HEK293T (cell line): Measurements from ENCODE around the gene SAT2.

ENCODE experiments used
- CTCF ChIA-PET: fragments of 350-600 bp; formaldehyde crosslinking; extraction: SDS; loops from one replicate; lab custom pipeline; 2021; ENCODE audit warnings: antibody characterized with exemption, inconsistent platforms; lab: Yijun Ruan, JAX
- POLR2A ChIA-PET: fragments of 350-600 bp; formaldehyde crosslinking; extraction: SDS; loops from one replicate; lab custom pipeline; 2020; ENCODE audit warnings: antibody characterized with exemption, inconsistent platforms; lab: Yijun Ruan, JAX
- DNase-seq: peaks from one replicate; pipeline ENCODE4 v3.0.0; 2012; ENCODE audit warnings: mixed read lengths; ENCODE audit errors: extremely low spot score
- ARNT ChIP-seq: fragments of 450-650 bp; IDR thresholded peaks from 2 replicates; pipeline ENCODE4 v1.6.1; 2017; ENCODE audit warnings: mild to moderate bottlenecking
- BHLHE40 ChIP-seq: fragments of 450-650 bp; IDR thresholded peaks from 2 replicates; pipeline ENCODE4 v1.6.1; 2016; ENCODE audit warnings: mild to moderate bottlenecking, moderate library complexity, borderline replicate concordance
- CTBP1 ChIP-seq: fragments of 450-650 bp; IDR thresholded peaks from 2 replicates; pipeline ENCODE4 v1.6.1; 2016; ENCODE audit warnings: borderline replicate concordance
- ELF4 ChIP-seq: fragments of 450-650 bp; IDR thresholded peaks from 2 replicates; pipeline ENCODE4 v1.6.1; 2017; ENCODE audit warnings: antibody characterized with exemption
- FOXA1 ChIP-seq: fragments of 450-650 bp; IDR thresholded peaks from 2 replicates; pipeline ENCODE4 v1.6.1; 2016; ENCODE audit warnings: mild to moderate bottlenecking
- FOXK2 ChIP-seq: fragments of 450-650 bp; IDR thresholded peaks from 2 replicates; pipeline ENCODE4 v1.6.1; 2016; ENCODE audit warnings: mild to moderate bottlenecking
- FOXM1 ChIP-seq: fragments of 450-650 bp; IDR thresholded peaks from 2 replicates; pipeline ENCODE4 v1.6.1; 2017; ENCODE audit warnings: mild to moderate bottlenecking, borderline replicate concordance
- HDGF ChIP-seq: fragments of 450-650 bp; IDR thresholded peaks from 2 replicates; pipeline ENCODE4 v1.6.1; 2017; ENCODE audit warnings: antibody characterized with exemption, borderline replicate concordance
- L3MBTL2 ChIP-seq: fragments of 450-650 bp; conservative IDR thresholded peaks from 2 replicates; pipeline ENCODE4 v1.6.1; 2016; ENCODE audit warnings: mild to moderate bottlenecking
- LEF1 ChIP-seq: fragments of 450-650 bp; IDR thresholded peaks from 2 replicates; pipeline ENCODE4 v1.6.1; 2017; ENCODE audit warnings: mild to moderate bottlenecking, borderline replicate concordance
- NFRKB ChIP-seq: fragments of 450-650 bp; IDR thresholded peaks from 2 replicates; pipeline ENCODE4 v1.6.1; 2016; ENCODE audit warnings: mild to moderate bottlenecking, moderate library complexity
- PKNOX1 ChIP-seq: fragments of 450-650 bp; IDR thresholded peaks from 2 replicates; pipeline ENCODE4 v1.6.1; 2016
- SP1 ChIP-seq: fragments of 450-650 bp; IDR thresholded peaks from 2 replicates; pipeline ENCODE4 v1.6.1; 2017
- TARDBP ChIP-seq: fragments of 450-650 bp; IDR thresholded peaks from 2 replicates; pipeline ENCODE4 v1.6.1; 2016
- ZNF384 ChIP-seq: fragments of 450-650 bp; IDR thresholded peaks from 2 replicates; pipeline ENCODE4 v1.6.1; 2016

SAT2 gene

DNA sequence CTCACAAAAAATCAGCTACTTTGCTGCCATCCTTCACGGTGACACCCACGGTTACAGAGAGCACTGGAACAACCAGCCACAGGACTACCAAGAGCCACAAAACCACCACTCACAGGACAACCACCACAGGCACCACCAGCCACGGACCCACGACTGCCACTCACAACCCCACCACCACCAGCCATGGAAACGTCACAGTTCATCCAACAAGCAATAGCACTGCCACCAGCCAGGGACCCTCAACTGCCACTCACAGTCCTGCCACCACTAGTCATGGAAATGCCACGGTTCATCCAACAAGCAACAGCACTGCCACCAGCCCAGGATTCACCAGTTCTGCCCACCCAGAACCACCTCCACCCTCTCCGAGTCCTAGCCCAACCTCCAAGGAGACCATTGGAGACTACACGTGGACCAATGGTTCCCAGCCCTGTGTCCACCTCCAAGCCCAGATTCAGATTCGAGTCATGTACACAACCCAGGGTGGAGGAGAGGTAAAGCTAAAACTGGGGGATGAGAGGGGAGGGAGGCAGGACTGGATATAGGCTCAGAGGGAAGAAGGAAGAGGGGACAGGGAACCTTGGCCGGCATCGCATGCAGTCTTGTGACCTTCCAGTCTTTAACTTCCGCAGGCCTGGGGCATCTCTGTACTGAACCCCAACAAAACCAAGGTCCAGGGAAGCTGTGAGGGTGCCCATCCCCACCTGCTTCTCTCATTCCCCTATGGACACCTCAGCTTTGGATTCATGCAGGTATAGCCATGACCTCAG is 47.6 kb downstream of the SAT2 start:
- TF ChIP-seq PKNOX1 (peak; percentile 42; the same call in 1 of the 2 replicates), LEF1 (no peak)
- ChIA-PET CTCF (interaction anchor here (0.7 to 1.5 kb wide), 2 partner anchors 104 to 107 kb away, joined by 4 read pairs; partner anchors contain the start of gene TP53), POLR2A (interaction anchor here (0.7 to 2.6 kb wide), 5 partner anchors 9 to 178 kb away, joined by 3 to 16 read pairs (median 4); partner anchors contain the start of genes SENP3, TP53 and WRAP53)
- no peak for DNase-seq

- no peak for DNase-seq
- peak; percentile 65 for TF ChIP-seq ELF4
- TF ChIP-seq PKNOX1 = 0 out of 2 replicates have a peak, but pooled peaks have one; percentile 6
- TF ChIP-seq NFRKB = peak; percentile 43; the same call in 1 of the 2 replicates
- TF ChIP-seq ARNT = no peak
- no peak for TF ChIP-seq SP1
- CTCF ChIA-PET = interaction anchor here (0.6 to 0.7 kb wide), 2 partner anchors 105 to 299 kb away, joined by 3 to 4 read pairs; no protein-coding TSS in a partner anchor
- POLR2A ChIA-PET = interaction anchor here (0.7 to 2.6 kb wide), 3 partner anchors 18 to 177 kb away, joined by 3 to 16 read pairs (median 4); partner anchors contain the start of genes SENP3, TP53 and WRAP53
Measured at GRCh38 chr17:7579001-7579833, 48.4 kb downstream of the SAT2 start, which contains the start of gene CD68. Gene CD68 (plus strand): TSS chr17:7579638. CDS start chr17:7579678, 40 bp downstream.

- POLR2A ChIA-PET = no interaction called here
- CTCF ChIA-PET = interaction anchor here (0.6 kb wide), 1 partner anchor 228 kb away, joined by 3 read pairs; no protein-coding TSS in a partner anchor
- TF ChIP-seq ARNT (no peak), TARDBP (no peak), LEF1 (no peak), FOXM1 (no peak)
- no peak for DNase-seq
Measured at GRCh38 chr17:7577327-7578199, 50.1 kb downstream of the SAT2 start.

- ChIA-PET POLR2A (interaction anchor here (0.7 to 6.3 kb wide), 3 partner anchors 8 to 14 kb away, joined by 3 to 40 read pairs (median 3); partner anchors contain the start of genes MPDU1, SENP3 and SOX15), CTCF (no interaction called here)
- no peak for DNase-seq
- TF ChIP-seq L3MBTL2 = no peak; the same call in 1 of the 2 replicates
- no peak for TF ChIP-seq TARDBP
- TF ChIP-seq CTBP1 = no peak
- TF ChIP-seq LEF1 = no peak
- TF ChIP-seq SP1 = no peak
- TF ChIP-seq PKNOX1 = no peak
- TF ChIP-seq ARNT = no peak
- no peak for TF ChIP-seq ZNF384
- TF ChIP-seq ELF4 = no peak
- no peak for TF ChIP-seq BHLHE40
- no peak for TF ChIP-seq HDGF
- TF ChIP-seq FOXA1 = no peak
- TF ChIP-seq FOXK2 = no peak
- no peak for TF ChIP-seq NFRKB
- no peak for TF ChIP-seq FOXM1
Measured at GRCh38 chr17:7576432-7576937, 51.1 kb downstream of the SAT2 start.
